ENCODE results near the gene CHID1.

Gene CHID1

DNA sequence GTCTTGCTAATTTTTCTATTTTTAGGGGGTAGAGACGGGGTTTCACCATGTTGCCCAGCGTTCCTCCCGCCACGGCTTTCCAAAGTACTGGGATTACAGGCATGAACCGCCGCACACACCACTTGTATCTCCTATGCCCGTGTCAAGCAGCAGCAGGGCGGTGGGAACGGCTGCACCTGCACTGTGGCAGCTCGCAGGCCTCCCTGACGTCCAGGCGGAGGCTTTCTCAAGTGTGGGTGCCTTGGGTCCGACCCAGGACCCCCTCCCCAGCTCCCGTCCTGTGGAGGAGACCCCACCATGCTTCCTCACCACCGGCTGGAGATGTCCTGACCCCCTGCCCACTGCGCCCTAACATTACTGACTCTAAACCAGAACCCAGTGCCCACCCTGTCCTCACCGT is 42.2 kb downstream of the CHID1 start:
- H3K23ac ChIP-seq (ENCODE audit: low read length in 2 of 2), result no peak overlapping the region
- no peak overlapping the region for H3K4me3 ChIP-seq (ENCODE audit: insufficient read depth in 1 of 2, low read depth in 1 of 2, low read length in 2 of 2)
- no peak overlapping the region for H3K4me2 ChIP-seq (ENCODE audit: low read length, poor library complexity, severe bottlenecking)
- H3K4me1 ChIP-seq (ENCODE audit: control insufficient read depth, insufficient read depth, low read depth, low read length), result peaks cover 33% of the 10 kb centered on the region
- H3K9me3 ChIP-seq (ENCODE audit: control insufficient read depth, low read length), result no peaks in the 10 kb centered on the region
- H3K27me3 ChIP-seq (ENCODE audit: control insufficient read depth in 1 of 2, insufficient read depth in 1 of 2, low read length in 2 of 2), result no peaks in the 10 kb centered on the region
- no peak overlapping the region for H3K27ac ChIP-seq (ENCODE audit: low read length, poor library complexity, severe bottlenecking)
- H2AK5ac ChIP-seq (ENCODE audit: low read length, severe bottlenecking), result no peak overlapping the region
- no peak overlapping the region for H3K9ac ChIP-seq (ENCODE audit: low read length)
- H2BK5ac ChIP-seq (ENCODE audit: low read depth, low read length, poor library complexity, severe bottlenecking), result no peak overlapping the region
- no peaks in the 10 kb centered on the region for H3K79me1 ChIP-seq (replicated peaks; ENCODE audit: low read length, poor library complexity, severe bottlenecking)
- no peak overlapping the region for H2AFZ ChIP-seq (ENCODE audit: low read depth, low read length)
- WGBS, result 93% methylated on average over 17 of the region's 17 CpGs
- H2BK120ac ChIP-seq (ENCODE audit: low read depth, low read length), result no peak overlapping the region
- H2BK12ac ChIP-seq (ENCODE audit: low read length in 2 of 2), result no peak overlapping the region
- H3K4ac ChIP-seq (ENCODE audit: low read depth in 1 of 2, low read length in 2 of 2), result no peak overlapping the region
- H3K36me3 ChIP-seq (ENCODE audit: control insufficient read depth in 1 of 2, insufficient read depth in 2 of 2, low read depth in 1 of 2, low read length in 2 of 2), result peaks cover 39 to 68% of the 10 kb centered on the region in 2 experiments
- no peak overlapping the region for H4K91ac ChIP-seq (ENCODE audit: low read length)
- DNase-seq, result no peak
- no peak overlapping the region for H2BK15ac ChIP-seq (ENCODE audit: low read depth, poor library complexity, severe bottlenecking)
- H3K18ac ChIP-seq (ENCODE audit: low read depth in 1 of 2, low read length in 2 of 2), result no peak overlapping the region
- H3K14ac ChIP-seq (ENCODE audit: low read length in 2 of 2), result no peak overlapping the region
- no peak overlapping the region for H4K8ac ChIP-seq (ENCODE audit: low read length)

DNA sequence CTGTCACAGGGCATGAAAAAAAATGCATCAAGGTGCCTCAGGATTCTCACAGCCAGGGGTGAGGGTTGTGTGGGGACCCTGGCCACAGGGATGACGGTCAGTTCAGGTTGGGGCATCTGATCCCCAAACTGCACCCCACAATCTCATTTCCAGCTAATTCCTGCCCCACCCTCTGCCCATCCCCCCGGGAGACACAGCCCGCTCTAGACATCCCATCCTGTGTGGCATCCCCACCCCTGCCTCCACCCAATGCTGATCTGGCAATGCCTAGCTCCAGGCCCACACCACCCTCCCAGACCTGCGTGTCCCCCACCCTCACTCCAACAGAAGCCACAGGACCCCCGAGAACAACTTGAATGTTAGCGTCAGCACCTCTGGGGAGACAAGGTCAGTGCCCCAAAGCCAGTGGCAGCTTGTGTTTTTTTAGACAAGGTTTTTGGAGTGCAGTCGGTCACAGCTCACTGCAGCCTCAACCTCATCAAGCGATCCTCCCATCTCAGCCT is 42.7 kb downstream of the CHID1 start:
- DNase-seq, result no peak

DNA sequence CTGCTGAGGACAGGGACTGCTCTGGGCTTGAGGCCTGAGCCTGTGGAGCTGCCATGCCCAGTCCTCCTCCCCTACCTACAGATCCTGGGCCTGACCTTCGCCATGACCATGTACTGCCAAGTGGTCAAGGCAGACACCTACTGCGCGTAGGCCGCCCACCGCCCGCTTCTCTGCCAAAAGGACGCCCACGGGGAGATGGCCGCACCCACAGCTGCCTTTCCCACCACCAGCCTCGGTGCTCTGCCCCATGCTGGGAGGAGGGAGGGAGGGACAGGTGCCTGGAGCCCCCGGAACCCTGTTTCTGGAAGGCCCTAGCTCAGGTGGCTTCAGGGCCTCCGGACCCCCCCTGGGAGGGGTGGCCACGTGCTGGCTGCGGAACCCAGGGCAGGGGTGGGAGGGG is 44.1 kb downstream of the CHID1 start:
- Histone ChIP-seq H3K36me3 (ENCODE audit: control insufficient read depth in 1 of 2, insufficient read depth in 2 of 2, low read depth in 1 of 2, low read length in 2 of 2) (peaks cover 50 to 71% of the 10 kb centered on the region in 2 experiments), H3K4me3 (ENCODE audit: insufficient read depth in 1 of 2, low read depth in 1 of 2, low read length in 2 of 2) (no peak overlapping the region), H3K9ac (ENCODE audit: low read length) (no peak overlapping the region), H4K8ac (ENCODE audit: low read length) (no peak overlapping the region), H3K27ac (ENCODE audit: low read length, poor library complexity, severe bottlenecking) (no peak overlapping the region), H2BK12ac (ENCODE audit: low read length in 2 of 2) (no peak overlapping the region), H2BK120ac (ENCODE audit: low read depth, low read length) (no peak overlapping the region), H2BK5ac (ENCODE audit: low read depth, low read length, poor library complexity, severe bottlenecking) (no peak overlapping the region), H3K79me1 (replicated peaks; ENCODE audit: low read length, poor library complexity, severe bottlenecking) (peaks cover 1% of the 10 kb centered on the region), H3K9me3 (ENCODE audit: control insufficient read depth, low read length) (no peaks in the 10 kb centered on the region), H3K4ac (ENCODE audit: low read depth in 1 of 2, low read length in 2 of 2) (no peak overlapping the region), H4K91ac (ENCODE audit: low read length) (no peak overlapping the region), H3K14ac (ENCODE audit: low read length in 2 of 2) (no peak overlapping the region), H2BK15ac (ENCODE audit: low read depth, poor library complexity, severe bottlenecking) (no peak overlapping the region), H3K23ac (ENCODE audit: low read length in 2 of 2) (no peak overlapping the region), H3K4me2 (ENCODE audit: low read length, poor library complexity, severe bottlenecking) (no peak overlapping the region), H3K4me1 (ENCODE audit: control insufficient read depth, insufficient read depth, low read depth, low read length) (peaks cover 49% of the 10 kb centered on the region), H3K18ac (ENCODE audit: low read depth in 1 of 2, low read length in 2 of 2) (no peak overlapping the region), H2AK5ac (ENCODE audit: low read length, severe bottlenecking) (no peak overlapping the region), H2AFZ (ENCODE audit: low read depth, low read length) (no peak overlapping the region), H3K27me3 (ENCODE audit: control insufficient read depth in 1 of 2, insufficient read depth in 1 of 2, low read length in 2 of 2) (no peaks in the 10 kb centered on the region)
- 92% methylated on average over 13 of the region's 14 CpGs for WGBS
- no peak for DNase-seq

More for the DNA sequence above, 42.7 kb downstream of the CHID1 start:
- H2AFZ ChIP-seq (ENCODE audit: low read depth, low read length), result no peak overlapping the region
- H3K4ac ChIP-seq (ENCODE audit: low read depth in 1 of 2, low read length in 2 of 2), result no peak overlapping the region
- no peak overlapping the region for H3K9ac ChIP-seq (ENCODE audit: low read length)
- H2BK120ac ChIP-seq (ENCODE audit: low read depth, low read length), result no peak overlapping the region
- H3K27me3 ChIP-seq (ENCODE audit: control insufficient read depth in 1 of 2, insufficient read depth in 1 of 2, low read length in 2 of 2), result no peaks in the 10 kb centered on the region
- no peak overlapping the region for H3K4me3 ChIP-seq (ENCODE audit: insufficient read depth in 1 of 2, low read depth in 1 of 2, low read length in 2 of 2)
- H3K36me3 ChIP-seq (ENCODE audit: control insufficient read depth in 1 of 2, insufficient read depth in 2 of 2, low read depth in 1 of 2, low read length in 2 of 2), result peaks cover 43 to 70% of the 10 kb centered on the region in 2 experiments
- no peak overlapping the region for H3K14ac ChIP-seq (ENCODE audit: low read length in 2 of 2)
- H3K23ac ChIP-seq (ENCODE audit: low read length in 2 of 2), result no peak overlapping the region
- H3K79me1 ChIP-seq (replicated peaks; ENCODE audit: low read length, poor library complexity, severe bottlenecking), result no peaks in the 10 kb centered on the region
- H3K4me1 ChIP-seq (ENCODE audit: control insufficient read depth, insufficient read depth, low read depth, low read length), result peaks cover 38% of the 10 kb centered on the region
- H3K9me3 ChIP-seq (ENCODE audit: control insufficient read depth, low read length), result no peaks in the 10 kb centered on the region
- no peak overlapping the region for H2AK5ac ChIP-seq (ENCODE audit: low read length, severe bottlenecking)
- H2BK12ac ChIP-seq (ENCODE audit: low read length in 2 of 2), result no peak overlapping the region
- H3K4me2 ChIP-seq (ENCODE audit: low read length, poor library complexity, severe bottlenecking), result no peak overlapping the region
- H3K18ac ChIP-seq (ENCODE audit: low read depth in 1 of 2, low read length in 2 of 2), result no peak overlapping the region
- no peak overlapping the region for H4K8ac ChIP-seq (ENCODE audit: low read length)
- no peak overlapping the region for H3K27ac ChIP-seq (ENCODE audit: low read length, poor library complexity, severe bottlenecking)
- H4K91ac ChIP-seq (ENCODE audit: low read length), result no peak overlapping the region
- 94% methylated on average over 8 of the region's 8 CpGs for WGBS
- no peak overlapping the region for H2BK15ac ChIP-seq (ENCODE audit: low read depth, poor library complexity, severe bottlenecking)
- H2BK5ac ChIP-seq (ENCODE audit: low read depth, low read length, poor library complexity, severe bottlenecking), result no peak overlapping the region

DNA sequence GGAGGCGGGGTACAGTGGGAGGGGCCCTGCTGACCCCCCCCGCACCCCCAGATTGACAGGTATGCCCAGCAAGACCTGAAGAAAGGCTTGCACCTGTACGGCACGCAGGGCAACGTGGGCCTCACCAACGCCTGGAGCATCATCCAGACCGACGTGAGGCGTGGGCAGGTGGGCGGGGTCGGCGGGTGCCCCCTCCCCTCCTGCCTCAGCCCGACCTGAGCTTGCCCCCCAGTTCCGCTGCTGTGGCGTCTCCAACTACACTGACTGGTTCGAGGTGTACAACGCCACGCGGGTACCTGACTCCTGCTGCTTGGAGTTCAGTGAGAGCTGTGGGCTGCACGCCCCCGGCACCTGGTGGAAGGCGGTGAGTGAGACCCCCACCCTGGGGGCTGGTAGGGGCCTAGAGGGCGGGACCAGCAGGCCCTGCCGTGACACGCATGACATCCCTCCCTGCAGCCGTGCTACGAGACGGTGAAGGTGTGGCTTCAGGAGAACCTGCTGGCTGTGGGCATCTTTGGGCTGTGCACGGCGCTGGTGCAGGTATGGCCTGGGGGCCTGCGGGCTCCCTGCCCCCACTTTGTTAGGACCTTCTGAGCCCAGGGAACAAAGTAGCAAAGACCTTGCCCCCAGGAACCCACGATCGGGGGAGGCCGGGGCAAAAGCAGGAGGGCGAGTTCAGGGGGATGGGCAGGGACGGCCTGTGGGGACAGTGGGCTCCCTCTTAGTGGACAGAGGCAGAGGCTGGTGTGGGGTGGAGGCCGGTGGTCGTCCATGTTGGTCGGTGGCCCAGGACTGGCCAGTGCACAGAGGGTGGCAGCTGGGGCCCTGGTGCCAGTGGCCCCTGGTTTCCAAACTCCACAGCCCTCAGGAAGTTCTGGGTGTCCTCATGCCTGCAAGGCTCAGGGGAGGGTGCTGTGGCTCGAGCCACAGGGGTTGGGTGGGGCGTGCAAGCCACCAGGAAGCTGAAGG is 44.9 kb downstream of the CHID1 start:
- no peak overlapping the region for H3K9ac ChIP-seq (ENCODE audit: low read length)
- no peak overlapping the region for H2BK15ac ChIP-seq (ENCODE audit: low read depth, poor library complexity, severe bottlenecking)
- H2BK12ac ChIP-seq (ENCODE audit: low read length in 2 of 2), result peak overlapping the region in 1 of 2 experiments; percentile 18
- H3K18ac ChIP-seq (ENCODE audit: low read depth in 1 of 2, low read length in 2 of 2), result no peak overlapping the region
- peaks cover 51% of the 10 kb centered on the region for H3K4me1 ChIP-seq (ENCODE audit: control insufficient read depth, insufficient read depth, low read depth, low read length)
- no peaks in the 10 kb centered on the region for H3K9me3 ChIP-seq (ENCODE audit: control insufficient read depth, low read length)
- H3K36me3 ChIP-seq (ENCODE audit: control insufficient read depth in 1 of 2, insufficient read depth in 2 of 2, low read depth in 1 of 2, low read length in 2 of 2), result peaks cover 50 to 68% of the 10 kb centered on the region in 2 experiments
- peaks cover 3% of the 10 kb centered on the region for H3K79me1 ChIP-seq (replicated peaks; ENCODE audit: low read length, poor library complexity, severe bottlenecking)
- H2BK5ac ChIP-seq (ENCODE audit: low read depth, low read length, poor library complexity, severe bottlenecking), result no peak overlapping the region
- no peak overlapping the region for H3K4me2 ChIP-seq (ENCODE audit: low read length, poor library complexity, severe bottlenecking)
- no peak overlapping the region for H4K8ac ChIP-seq (ENCODE audit: low read length)
- no peak overlapping the region for H2BK120ac ChIP-seq (ENCODE audit: low read depth, low read length)
- no peak overlapping the region for H3K27ac ChIP-seq (ENCODE audit: low read length, poor library complexity, severe bottlenecking)
- no peaks in the 10 kb centered on the region for H3K27me3 ChIP-seq (ENCODE audit: control insufficient read depth in 1 of 2, insufficient read depth in 1 of 2, low read length in 2 of 2)
- no peak overlapping the region for H2AFZ ChIP-seq (ENCODE audit: low read depth, low read length)
- DNase-seq, result no peak
- WGBS, result 93% methylated on average over 41 of the region's 41 CpGs
- H3K4ac ChIP-seq (ENCODE audit: low read depth in 1 of 2, low read length in 2 of 2), result no peak overlapping the region
- H4K91ac ChIP-seq (ENCODE audit: low read length), result no peak overlapping the region
- H3K23ac ChIP-seq (ENCODE audit: low read length in 2 of 2), result no peak overlapping the region
- no peak overlapping the region for H3K14ac ChIP-seq (ENCODE audit: low read length in 2 of 2)
- no peak overlapping the region for H3K4me3 ChIP-seq (ENCODE audit: insufficient read depth in 1 of 2, low read depth in 1 of 2, low read length in 2 of 2)
- H2AK5ac ChIP-seq (ENCODE audit: low read length, severe bottlenecking), result no peak overlapping the region

Data from mesenchymal stem cell (in vitro differentiated cells and primary cell).